Aorta (tissue), 5 donors: Measurements from ENCODE around the gene RPTOR. TPM values are rescaled to one million over a fixed set of nuclear protein-coding genes. Genes with fewer than 3 reads are reported as not detected.

Experiments used
- ATAC-seq: fragments of 200-7000 bp; cut with Tn5 transposase; one replicate; pipeline ENCODE4 v1.9.1; 2022; ENCODE audit warnings: moderate library complexity; ENCODE audit not compliant: low FRiP score
- DNase-seq, 2 donors: peaks; one replicate each; pipeline ENCODE4 v3.0.0-alpha.2; 2020
- H3K27ac ChIP-seq, 2 donors: one replicate each; pipeline ENCODE4 v1.5.1; 2013; ENCODE audit warnings: low read length in 2 of 2, mild to moderate bottlenecking in 2 of 2, moderate library complexity in 2 of 2, control low read depth in 1 of 2, inconsistent platforms in 1 of 2, low read depth in 1 of 2
- H3K27me3 ChIP-seq, 2 donors: one replicate each; pipeline ENCODE4 v1.6.1; 2013; ENCODE audit warnings: control low read depth in 1 of 2, low read length in 1 of 2, mild to moderate bottlenecking in 1 of 2, moderate library complexity in 1 of 2; ENCODE audit not compliant: insufficient read depth in 2 of 2, control insufficient read depth in 1 of 2
- H3K36me3 ChIP-seq, 2 donors: one replicate each; pipeline ENCODE4 v1.6.1; 2013; ENCODE audit warnings: control low read depth in 1 of 2, low read length in 1 of 2, mild to moderate bottlenecking in 1 of 2; ENCODE audit not compliant: insufficient read depth in 2 of 2, control insufficient read depth in 1 of 2
- H3K4me1 ChIP-seq, 2 donors: one replicate each; pipeline ENCODE4 v1.6.1; 2013; ENCODE audit warnings: low read length in 2 of 2, control low read depth in 1 of 2, mild to moderate bottlenecking in 1 of 2, moderate library complexity in 1 of 2; ENCODE audit not compliant: insufficient read depth in 2 of 2, control insufficient read depth in 1 of 2
- H3K4me3 ChIP-seq, 2 donors: one replicate each; pipeline ENCODE4 v1.5.1; 2013; ENCODE audit warnings: low read length in 2 of 2, control low read depth in 1 of 2, mild to moderate bottlenecking in 1 of 2
- H3K9me3 ChIP-seq: one replicate; pipeline ENCODE4 v1.6.1; 2013; ENCODE audit warnings: mild to moderate bottlenecking, low read length; ENCODE audit not compliant: control insufficient read depth
- WGBS, 2 donors: extraction: QIAGEN DNeasy Blood & Tissue Kit; methylation state at CpG; one replicate each; pipeline ENCODE4 v1.1.7; 2013; 5-methylcytosine and 5-hydroxymethylcytosine counted together
- intact Hi-C, 2 donors: fragments of 100-400 bp; cut with DNase I; formaldehyde crosslinking; loops; one replicate each; pipeline versions ENCODE4 v1.14.2 to v1.15.0; 2022
- polyA plus RNA-seq, 2 donors: library from polyadenylated mRNA; stranded (reverse); fragments of 200-250 nt; gene quantifications; one replicate each; pipeline ENCODE4 v1.2.3, GENCODE V29; 2013
- total RNA-seq, 2 donors: library from RNA; stranded (reverse); fragmentation: NEBNext Ultra II Directional; extraction: Animal tissue kit (Norgen Biotek cat#: 25700); gene quantifications; one replicate each; pipeline ENCODE4 v1.2.1, GENCODE V29; 2021
- donor health status: healthy with polysubstance abuse.
- donor health status: Bipolar disorder and iron deficiency.
- donor health status: DM: no; HTN: no; CAD: no.
- donor health status: DM: no; HTN: no; CAD: no.
- donor health status: DM: yes; HTN: yes; CAD: no.

The RPTOR gene
- total and polyA plus RNA-seq, 4 donors = 2.1 to 31.4 (median 18.6) TPM

- H3K9me3 ChIP-seq = no peaks in the 10 kb centered on the region
- 95 to 96% methylated on average over 38 to 42 of the region's 42 CpGs for WGBS, 2 donors
- no peaks in the 10 kb centered on the region for H3K27me3 ChIP-seq
- DNase-seq = peak in 1 of 2 donors; percentile 71
- no peak overlapping the region for H3K27ac ChIP-seq
- H3K4me1 ChIP-seq = no peaks in the 10 kb centered on the region
- ATAC-seq = no peak
- intact Hi-C loops = no loop called here
- H3K36me3 ChIP-seq = peaks cover 0 to 2% of the 10 kb centered on the region in 2 donors
- H3K4me3 ChIP-seq = no peak overlapping the region
Measured at GRCh38 chr17:80886641-80887573, 342.3 kb downstream of the RPTOR start.

GRCh38 chr17:80887639-80888175, 343.1 kb downstream of the RPTOR start:
- no peak overlapping the region for H3K4me3 ChIP-seq
- no peak overlapping the region for H3K27ac ChIP-seq
- no peaks in the 10 kb centered on the region for H3K9me3 ChIP-seq
- peak in 1 of 2 donors; percentile 51 for DNase-seq
- no peaks in the 10 kb centered on the region for H3K4me1 ChIP-seq
- no peak for ATAC-seq
- H3K27me3 ChIP-seq = no peaks in the 10 kb centered on the region
- intact Hi-C loops = no loop called here
- peaks cover 0 to 2% of the 10 kb centered on the region in 2 donors for H3K36me3 ChIP-seq
- 89 to 95% methylated on average over 10 of the region's 10 CpGs for WGBS, 2 donors

GRCh38 chr17:80888276-80889160, 343.9 kb downstream of the RPTOR start:
- intact Hi-C loops = no loop called here
- no peaks in the 10 kb centered on the region for H3K27me3 ChIP-seq
- no peak for ATAC-seq
- DNase-seq = peak in 1 of 2 donors; percentile 57
- H3K27ac ChIP-seq = no peak overlapping the region
- H3K4me3 ChIP-seq = no peak overlapping the region
- H3K9me3 ChIP-seq = no peaks in the 10 kb centered on the region
- no peaks in the 10 kb centered on the region for H3K4me1 ChIP-seq
- peaks cover 0 to 2% of the 10 kb centered on the region in 2 donors for H3K36me3 ChIP-seq
- WGBS, 2 donors = 95% methylated on average over 24 of the region's 24 CpGs

GRCh38 chr17:80889231-80890195, 344.9 kb downstream of the RPTOR start:
- WGBS, 2 donors = 89 to 96% methylated on average over 25 to 40 of the region's 40 CpGs
- H3K36me3 ChIP-seq = no peaks in the 10 kb centered on the region
- no peaks in the 10 kb centered on the region for H3K4me1 ChIP-seq
- H3K4me3 ChIP-seq = no peak overlapping the region
- no peaks in the 10 kb centered on the region for H3K27me3 ChIP-seq
- no peak for ATAC-seq
- H3K27ac ChIP-seq = no peak overlapping the region
- intact Hi-C loops = no loop called here
- peak in 1 of 2 donors; percentile 62 for DNase-seq
- H3K9me3 ChIP-seq = no peaks in the 10 kb centered on the region

GRCh38 chr17:80890196-80890920, 345.7 kb downstream of the RPTOR start:
- Histone ChIP-seq H3K27me3 (no peaks in the 10 kb centered on the region), H3K9me3 (no peaks in the 10 kb centered on the region), H3K4me3 (no peak overlapping the region), H3K27ac (no peak overlapping the region), H3K36me3 (no peaks in the 10 kb centered on the region), H3K4me1 (no peaks in the 10 kb centered on the region)
- peak; percentile 32 to 70 for DNase-seq
- intact Hi-C loops = no loop called here
- no peak for ATAC-seq
- WGBS, 2 donors = 92 to 97% methylated on average over 30 to 31 of the region's 31 CpGs

- no peak overlapping the region for H3K4me3 ChIP-seq
- 69 to 80% methylated on average over 18 of the region's 18 CpGs for WGBS, 2 donors
- ATAC-seq = no peak
- H3K9me3 ChIP-seq = no peaks in the 10 kb centered on the region
- intact Hi-C loops = no loop called here
- no peaks in the 10 kb centered on the region for H3K4me1 ChIP-seq
- no peak for DNase-seq
- no peaks in the 10 kb centered on the region for H3K27me3 ChIP-seq
- peak overlapping the region in 1 of 2 donors; percentile 23 for H3K27ac ChIP-seq
- H3K36me3 ChIP-seq = no peaks in the 10 kb centered on the region
Measured at GRCh38 chr17:80890921-80891396, 346.3 kb downstream of the RPTOR start.

GRCh38 chr17:80891397-80892018, 346.9 kb downstream of the RPTOR start:
- peak; percentile 61 for ATAC-seq
- Histone ChIP-seq H3K4me1 (no peaks in the 10 kb centered on the region), H3K36me3 (no peaks in the 10 kb centered on the region), H3K27me3 (no peaks in the 10 kb centered on the region), H3K4me3 (no peak overlapping the region), H3K9me3 (no peaks in the 10 kb centered on the region), H3K27ac (peak overlapping the region in 1 of 2 donors; percentile 60)
- 41 to 45% methylated on average over 23 of the region's 23 CpGs for WGBS, 2 donors
- DNase-seq = peak; percentile 41 to 82
- intact Hi-C loops = no loop called here
